Measurements from ENCODE around the gene PEAK1.

- TF ChIP-seq POLR2A (IDR thresholded peaks at IDR 0.05) (no peak), CTCF (IDR thresholded peaks at IDR 0.05) (no peak)
Observed at GRCh38 chr15:77426377-77426776, 6.5 kb upstream of the PEAK1 start.
